Measurements from ENCODE around the gene CDH13.

CDH13 gene

GRCh38 chr16:82792693-82793092 is 165.9 kb downstream of the CDH13 start:
- no peak for DNase-seq (ENCODE audit: low spot score)

- DNase-seq (ENCODE audit: low spot score) = no peak
Measured at GRCh38 chr16:82793528-82794245, 166.9 kb downstream of the CDH13 start.

GRCh38 chr16:82796047-82796446 is 169.3 kb downstream of the CDH13 start:
- DNase-seq (ENCODE audit: low spot score) = no peak

- no peak for DNase-seq (ENCODE audit: low spot score)
Measured at GRCh38 chr16:82801361-82801760, 174.6 kb downstream of the CDH13 start.

- no peak for DNase-seq (ENCODE audit: low spot score)
Measured at GRCh38 chr16:82805866-82806265, 179.1 kb downstream of the CDH13 start.

- no peak for DNase-seq (ENCODE audit: low spot score)
Measured at GRCh38 chr16:82807311-82807710, 180.5 kb downstream of the CDH13 start.

GRCh38 chr16:82808036-82808435 is 181.3 kb downstream of the CDH13 start:
- peak; percentile 13 for DNase-seq (ENCODE audit: low spot score)

- DNase-seq (ENCODE audit: low spot score) = no peak
Measured at GRCh38 chr16:82810077-82810476, 183.3 kb downstream of the CDH13 start.

GRCh38 chr16:82814059-82814458 is 187.3 kb downstream of the CDH13 start:
- no peak for DNase-seq (ENCODE audit: low spot score)

- no peak for DNase-seq (ENCODE audit: low spot score)
Measured at GRCh38 chr16:82819286-82819685, 192.5 kb downstream of the CDH13 start.

- DNase-seq (ENCODE audit: low spot score) = no peak
Measured at GRCh38 chr16:82820855-82821254, 194.1 kb downstream of the CDH13 start.

- no peak for DNase-seq (ENCODE audit: low spot score)
Measured at GRCh38 chr16:82824408-82824807, 197.6 kb downstream of the CDH13 start.

- no peak for DNase-seq (ENCODE audit: low spot score)
Measured at GRCh38 chr16:82829301-82829700, 202.5 kb downstream of the CDH13 start.

- no peak for DNase-seq (ENCODE audit: low spot score)
Measured at GRCh38 chr16:82830944-82831343, 204.2 kb downstream of the CDH13 start.

GRCh38 chr16:82832821-82833220 is 206.1 kb downstream of the CDH13 start:
- DNase-seq (ENCODE audit: low spot score) = no peak

GRCh38 chr16:82833378-82833993 is 206.7 kb downstream of the CDH13 start:
- DNase-seq (ENCODE audit: low spot score) = no peak

GRCh38 chr16:82834151-82834815 is 207.5 kb downstream of the CDH13 start:
- no peak for DNase-seq (ENCODE audit: low spot score)

- no peak for DNase-seq (ENCODE audit: low spot score)
Measured at GRCh38 chr16:82835487-82836155, 208.9 kb downstream of the CDH13 start.

- no peak for DNase-seq (ENCODE audit: low spot score)
Measured at GRCh38 chr16:82841108-82841507, 214.3 kb downstream of the CDH13 start.

GRCh38 chr16:82843606-82844271 is 217.0 kb downstream of the CDH13 start:
- no peak for DNase-seq (ENCODE audit: low spot score)

GRCh38 chr16:82845116-82845515 is 218.3 kb downstream of the CDH13 start:
- no peak for DNase-seq (ENCODE audit: low spot score)

GRCh38 chr16:82846806-82847205 is 220.0 kb downstream of the CDH13 start:
- DNase-seq (ENCODE audit: low spot score) = no peak

Data from COLO829 (cell line).